Activated T-helper 2 cell treated with anti-CD3 and anti-CD28 coated beads, Interferon-gamma antibody, Interleukin-2, Interleukin-4, amounts not matched to agents 10 μg/mL and 5 μg/mL and 100 μg/mL, durations not matched to agents 14 hours and 24 hours and 36 hours (primary cell): ENCODE data around the gene TGIF1. TPM values are rescaled to one million over a fixed set of nuclear protein-coding genes. Genes with fewer than 3 reads are reported as not detected.

Source experiments
- DNase-seq: peaks from one replicate; pipeline ENCODE4 v3.0.0; 2021; ENCODE audit warnings: low spot score
- H3K27ac Mint-ChIP-seq: one replicate; pipeline ENCODE4 v1.8.0; 2021; ENCODE audit warnings: mixed read lengths
- H3K27me3 Mint-ChIP-seq: one replicate; pipeline ENCODE4 v1.8.0; 2021; ENCODE audit warnings: low read depth, mixed read lengths
- H3K36me3 Mint-ChIP-seq: one replicate; pipeline ENCODE4 v1.8.0; 2021; ENCODE audit warnings: low read depth, mixed read lengths
- H3K4me1 Mint-ChIP-seq: one replicate; pipeline ENCODE4 v1.8.0; 2021; ENCODE audit warnings: low read depth, mixed read lengths
- H3K4me3 Mint-ChIP-seq: one replicate; pipeline ENCODE4 v1.8.0; 2021; ENCODE audit warnings: low read depth, mild to moderate bottlenecking, moderate library complexity, mixed read lengths
- H3K9me3 Mint-ChIP-seq: one replicate; pipeline ENCODE4 v1.8.0; 2021; ENCODE audit warnings: mixed read lengths
- intact Hi-C: fragments of 100-400 bp; cut with micrococcal nuclease; formaldehyde crosslinking; loops from one replicate; pipeline ENCODE4 v1.15.1; 2023
- total RNA-seq: library from RNA; stranded (reverse); gene quantifications from 2 replicates; pipeline ENCODE4 v1.2.3, GENCODE V29; 2022

Gene TGIF1
- total RNA-seq, 1 donor from 2014 or later: 53.5 TPM

GRCh38 chr18:3444296-3444695 is 5.7 kb upstream of the TGIF1 start:
- Mint-ChIP-seq H3K36me3 (no peaks in the 10 kb centered on the region), H3K27me3 (peaks cover 19% of the 10 kb centered on the region), H3K4me1 (peaks cover 19% of the 10 kb centered on the region), H3K4me3 (no peak overlapping the region), H3K27ac (no peak overlapping the region), H3K9me3 (no peaks in the 10 kb centered on the region)
- DNase-seq: no peak
- intact Hi-C loops: no loop called here

- no peak overlapping the region for H3K27ac Mint-ChIP-seq
- DNase-seq: no peak
- H3K4me3 Mint-ChIP-seq: no peak overlapping the region
- no peaks in the 10 kb centered on the region for H3K36me3 Mint-ChIP-seq
- intact Hi-C loops: loop anchor here (5.0 kb wide), 2 partner anchors 468 to 483 kb away; no protein-coding TSS in a partner anchor
- H3K9me3 Mint-ChIP-seq: no peaks in the 10 kb centered on the region
- H3K4me1 Mint-ChIP-seq: peaks cover 21% of the 10 kb centered on the region
- H3K27me3 Mint-ChIP-seq: peaks cover 19% of the 10 kb centered on the region
Observed at GRCh38 chr18:3444954-3445353, 5.0 kb upstream of the TGIF1 start.

GRCh38 chr18:3447068-3447894 is 2.7 kb upstream of the TGIF1 start:
- Mint-ChIP-seq H3K27ac (peak overlapping the region; percentile 97), H3K4me1 (peaks cover 16% of the 10 kb centered on the region), H3K9me3 (no peaks in the 10 kb centered on the region), H3K36me3 (peaks cover 14% of the 10 kb centered on the region), H3K4me3 (peak overlapping the region; percentile 89), H3K27me3 (peaks cover 5% of the 10 kb centered on the region)
- peak; percentile 32 for DNase-seq
- intact Hi-C loops: loop anchor here (5.0 kb wide), 2 partner anchors 470 to 485 kb away; no protein-coding TSS in a partner anchor

GRCh38 chr18:3447895-3448837 is 1.8 kb upstream of the TGIF1 start:
- Mint-ChIP-seq H3K4me3 (peak overlapping the region; percentile 89), H3K4me1 (peaks cover 22% of the 10 kb centered on the region), H3K9me3 (no peaks in the 10 kb centered on the region), H3K27me3 (no peaks in the 10 kb centered on the region), H3K27ac (peak overlapping the region; percentile 97), H3K36me3 (peaks cover 22% of the 10 kb centered on the region)
- intact Hi-C loops: loop anchor here (1.0 to 5.0 kb wide), 10 partner anchors 67 to 486 kb away; partner anchors contain the start of gene MYL12B
- DNase-seq: peak; percentile 84

GRCh38 chr18:3448838-3449511 is 997 bp upstream of the TGIF1 start:
- intact Hi-C loops: loop anchor here (1.0 to 5.0 kb wide), 10 partner anchors 68 to 487 kb away; partner anchors contain the start of gene MYL12B
- peaks cover 27% of the 10 kb centered on the region for H3K36me3 Mint-ChIP-seq
- peaks cover 27% of the 10 kb centered on the region for H3K4me1 Mint-ChIP-seq
- DNase-seq: peak; percentile 76
- H3K27ac Mint-ChIP-seq: peak overlapping the region; percentile 97
- H3K9me3 Mint-ChIP-seq: no peaks in the 10 kb centered on the region
- H3K4me3 Mint-ChIP-seq: peak overlapping the region; percentile 89
- H3K27me3 Mint-ChIP-seq: no peaks in the 10 kb centered on the region

GRCh38 chr18:3449512-3450011 is 410 bp upstream of the TGIF1 start:
- intact Hi-C loops: loop anchor here (2.0 to 5.0 kb wide), 7 partner anchors 69 to 1848 kb away; partner anchors contain the start of genes MYL12B and ZBTB14
- Mint-ChIP-seq H3K36me3 (peaks cover 30% of the 10 kb centered on the region), H3K4me3 (peak overlapping the region; percentile 89), H3K9me3 (no peaks in the 10 kb centered on the region), H3K4me1 (peaks cover 32% of the 10 kb centered on the region), H3K27ac (peak overlapping the region; percentile 97), H3K27me3 (no peaks in the 10 kb centered on the region)
- no peak for DNase-seq

- H3K4me1 Mint-ChIP-seq: peaks cover 38% of the 10 kb centered on the region
Observed at GRCh38 chr18:3450799-3451182, 819 bp downstream of the TGIF1 start.

GRCh38 chr18:3451183-3451988 is 1.4 kb downstream of the TGIF1 start:
- intact Hi-C loops: loop anchor here (1.0 to 5.0 kb wide), 3 partner anchors 173 to 1846 kb away; partner anchors contain the start of genes MYL12A and ZBTB14
- H3K27ac Mint-ChIP-seq: peak overlapping the region; percentile 97
- DNase-seq: peak; percentile 67
- H3K4me1 Mint-ChIP-seq: peaks cover 36% of the 10 kb centered on the region
- H3K27me3 Mint-ChIP-seq: no peaks in the 10 kb centered on the region
- H3K9me3 Mint-ChIP-seq: no peaks in the 10 kb centered on the region
- H3K36me3 Mint-ChIP-seq: peaks cover 43% of the 10 kb centered on the region
- peak overlapping the region; percentile 86 for H3K4me3 Mint-ChIP-seq

More at GRCh38 chr18:3450799-3451182, 819 bp downstream of the TGIF1 start:
- H3K4me3 Mint-ChIP-seq: peak overlapping the region; percentile 86
- peak overlapping the region; percentile 97 for H3K27ac Mint-ChIP-seq
- peaks cover 38% of the 10 kb centered on the region for H3K36me3 Mint-ChIP-seq
- H3K9me3 Mint-ChIP-seq: no peaks in the 10 kb centered on the region
- H3K27me3 Mint-ChIP-seq: no peaks in the 10 kb centered on the region
- DNase-seq: no peak
- intact Hi-C loops: loop anchor here (1.0 to 5.0 kb wide), 3 partner anchors 174 to 1847 kb away; partner anchors contain the start of genes MYL12A and ZBTB14

- Mint-ChIP-seq H3K27ac (peak overlapping the region; percentile 97), H3K9me3 (no peaks in the 10 kb centered on the region), H3K27me3 (no peaks in the 10 kb centered on the region), H3K36me3 (peaks cover 51% of the 10 kb centered on the region), H3K4me3 (peak overlapping the region; percentile 86), H3K4me1 (peaks cover 32% of the 10 kb centered on the region)
- no peak for DNase-seq
- intact Hi-C loops: loop anchor here (1.0 to 5.0 kb wide), 4 partner anchors 172 to 1845 kb away; partner anchors contain the start of genes MYL12A and ZBTB14
Observed at GRCh38 chr18:3451989-3452749, 2.2 kb downstream of the TGIF1 start.

GRCh38 chr18:3452750-3453539 is 3.0 kb downstream of the TGIF1 start:
- Mint-ChIP-seq H3K9me3 (no peaks in the 10 kb centered on the region), H3K36me3 (peaks cover 59% of the 10 kb centered on the region), H3K4me3 (peak overlapping the region; percentile 86), H3K4me1 (peaks cover 37% of the 10 kb centered on the region), H3K27ac (peak overlapping the region; percentile 97), H3K27me3 (no peaks in the 10 kb centered on the region)
- intact Hi-C loops: loop anchor here (2.0 to 5.0 kb wide), 2 partner anchors 200 to 1844 kb away; partner anchors contain the start of gene ZBTB14
- DNase-seq: no peak
